HUDEP-2 (cell line): Measurements from ENCODE around the gene CD3D.

Source experiments
- DNase-seq, 76 experiments: peaks; one replicate each; lab custom pipeline; 2025; ENCODE audit not compliant: unreplicated experiment in 76 of 76; lab: John Stamatoyannopoulos, UW

CD3D gene

DNA sequence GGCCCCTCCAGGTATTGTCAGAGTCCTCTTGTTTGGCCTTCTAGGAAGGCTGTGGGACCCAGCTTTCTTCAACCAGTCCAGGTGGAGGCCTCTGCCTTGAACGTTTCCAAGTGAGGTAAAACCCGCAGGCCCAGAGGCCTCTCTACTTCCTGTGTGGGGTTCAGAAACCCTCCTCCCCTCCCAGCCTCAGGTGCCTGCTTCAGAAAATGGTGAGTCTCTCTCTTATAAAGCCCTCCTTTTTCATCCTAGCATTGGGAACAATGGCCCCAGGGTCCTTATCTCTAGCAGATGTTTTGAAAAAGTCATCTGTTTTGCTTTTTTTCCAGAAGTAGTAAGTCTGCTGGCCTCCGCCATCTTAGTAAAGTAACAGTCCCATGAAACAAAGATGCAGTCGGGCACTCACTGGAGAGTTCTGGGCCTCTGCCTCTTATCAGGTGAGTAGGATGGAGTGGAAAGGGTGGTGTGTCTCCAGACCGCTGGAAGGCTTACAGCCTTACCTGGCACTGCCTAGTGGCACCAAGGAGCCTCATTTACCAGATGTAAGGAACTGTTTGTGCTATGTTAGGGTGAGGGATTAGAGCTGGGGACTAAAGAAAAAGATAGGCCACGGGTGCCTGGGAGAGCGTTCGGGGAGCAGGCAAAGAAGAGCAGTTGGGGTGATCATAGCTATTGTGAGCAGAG lies 37.8 kb downstream of the CD3D start, which contains the start of gene CD3E:
TSS of gene CD3E (plus strand) at position 163 of the 681 bp plus-strand sequence. CDS start at position 386, 223 bp downstream.
- DNase-seq, result no peak

GRCh38 chr11:118304227-118304567 lies 38.3 kb downstream of the CD3D start:
- DNase-seq, result no peak

GRCh38 chr11:118301600-118302195 lies 40.8 kb downstream of the CD3D start:
- DNase-seq, result no peak

DNA sequence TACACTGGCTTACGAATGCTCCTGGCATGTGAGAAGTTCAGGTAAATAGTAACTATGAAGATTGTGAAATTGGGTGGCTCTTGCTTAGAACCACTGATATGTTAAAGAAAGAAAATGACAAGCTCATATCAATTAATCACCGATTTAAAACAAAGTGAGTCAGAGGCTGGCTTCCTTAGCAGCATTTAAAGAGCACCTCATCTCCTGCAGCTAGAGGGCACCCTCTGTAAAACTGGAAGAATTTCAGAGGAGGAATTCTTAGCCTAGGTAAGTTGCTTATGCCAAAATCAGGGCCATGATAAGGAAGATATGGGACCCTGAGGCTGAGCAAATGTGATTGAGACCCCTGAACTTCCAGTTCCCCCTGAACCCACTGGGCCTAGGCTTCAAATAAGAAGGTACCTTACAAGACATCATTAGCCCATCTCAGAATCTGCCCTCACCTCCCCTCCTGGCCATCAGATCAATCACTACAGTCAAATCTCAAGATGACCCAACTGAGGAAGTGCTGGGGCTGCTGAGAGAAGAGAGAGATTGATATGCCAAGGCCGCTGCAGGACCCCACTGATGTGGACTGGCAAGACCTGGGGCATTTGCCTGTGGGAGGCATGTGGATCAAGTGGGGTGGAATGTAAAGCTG lies 46.6 kb downstream of the CD3D start:
- peak in 2 of 76 experiments; percentile 3 to 9 for DNase-seq

GRCh38 chr11:118295199-118295598 lies 47.3 kb downstream of the CD3D start:
- DNase-seq, result no peak

GRCh38 chr11:118294053-118294452 lies 48.5 kb downstream of the CD3D start:
- DNase-seq, result no peak

DNA sequence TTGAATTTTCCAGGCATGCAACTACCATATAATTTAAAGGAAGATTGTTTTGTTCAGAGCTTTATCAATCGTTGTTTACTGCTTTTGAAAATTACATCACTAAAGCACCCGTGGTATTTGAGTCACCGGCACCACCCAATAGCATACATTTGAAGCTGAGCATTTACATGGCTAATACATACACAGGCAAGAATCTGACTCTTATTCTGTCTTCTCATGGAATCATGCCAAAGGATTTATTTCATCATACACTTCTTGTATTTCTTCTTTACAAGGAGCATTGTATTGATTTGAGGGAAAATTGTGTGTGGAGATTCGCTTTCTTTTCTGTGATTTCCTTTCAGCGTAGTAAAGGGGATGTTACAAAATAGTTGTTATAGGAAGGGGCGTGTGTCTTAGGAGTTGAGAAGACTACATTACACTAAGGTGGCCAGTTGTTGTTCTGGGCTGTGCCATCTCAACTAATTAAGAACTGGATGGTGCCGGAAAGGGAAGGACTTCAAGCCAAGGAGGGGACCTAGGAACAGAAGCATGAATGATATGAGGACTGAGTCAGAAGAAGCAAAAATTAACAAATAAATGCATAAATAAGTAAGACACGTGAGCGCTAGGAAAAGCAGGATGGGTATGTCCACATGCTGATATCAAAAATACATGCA lies 50.9 kb downstream of the CD3D start:
- no peak for DNase-seq

GRCh38 chr11:118290923-118291322 lies 51.6 kb downstream of the CD3D start:
- DNase-seq, result peak in 4 of 76 experiments; percentile 2 to 15 (median 10)

DNA sequence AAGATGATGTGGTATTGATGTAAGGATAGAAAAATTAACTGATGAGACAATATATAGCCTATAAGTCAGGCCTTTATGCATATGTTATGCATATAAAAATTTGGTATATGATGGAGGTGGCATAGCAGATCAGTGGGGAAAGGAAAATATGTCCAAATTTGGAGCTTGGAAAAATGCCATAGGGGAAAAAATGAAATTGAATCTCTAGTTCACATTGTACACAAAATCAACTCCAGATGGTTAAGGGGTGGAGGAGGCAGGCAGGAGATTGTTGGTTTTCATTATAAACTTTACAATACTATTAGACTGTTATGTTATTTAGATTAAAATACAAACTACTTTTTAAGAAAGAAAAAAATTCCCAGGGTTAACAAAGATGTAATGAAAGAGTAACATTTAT lies 53.1 kb downstream of the CD3D start:
- no peak for DNase-seq
